ENCODE results near the gene NDEL1. TPM values are rescaled to one million over a fixed set of nuclear protein-coding genes. Genes with fewer than 3 reads are reported as not detected.

Gene NDEL1
- total RNA-seq, 4 donors from 2014 or later = 31.3 to 60.6 (median 41.5) TPM

GRCh38 chr17:8479431-8479947 is 43.8 kb downstream of the NDEL1 start:
- H3K36me3 ChIP-seq = peaks cover 0 to 23% of the 10 kb centered on the region in 2 donors
- H3K4me1 ChIP-seq = peaks cover 0 to 4% of the 10 kb centered on the region in 2 donors
- intact Hi-C loops (cut with DNase I; ENCODE audit: low total_unique reads) = no loop called here
- H3K27ac ChIP-seq = no peak overlapping the region
- no peaks in the 10 kb centered on the region for H3K9me3 ChIP-seq
- DNase-seq (peak in 1 of 2 donors; percentile 36), ATAC-seq (peak; percentile 55)
- no peak overlapping the region for H3K4me3 ChIP-seq
- no peaks in the 10 kb centered on the region for H3K27me3 ChIP-seq
- in situ Hi-C loops (cut with MboI; ENCODE audit: low sequenced_read_pairs in 4 of 4) = no loop called here
- TF ChIP-seq POLR2A (IDR thresholded peaks at IDR 0.05) = no peak
- no peak for TF ChIP-seq CTCF (IDR thresholded peaks at IDR 0.05 in 4 of 5, conservative IDR thresholded peaks at IDR 0.05 in 1 of 5)

- Histone ChIP-seq H3K4me1 (peaks cover 0 to 4% of the 10 kb centered on the region in 2 donors), H3K36me3 (peaks cover 0 to 15% of the 10 kb centered on the region in 2 donors), H3K27me3 (no peaks in the 10 kb centered on the region), H3K4me3 (no peak overlapping the region), H3K27ac (no peak overlapping the region), H3K9me3 (no peaks in the 10 kb centered on the region)
- intact Hi-C loops (cut with DNase I; ENCODE audit: low total_unique reads) = no loop called here
- DNase-seq (no peak), ATAC-seq (peak in 1 of 2 donors; percentile 21)
- TF ChIP-seq CTCF (IDR thresholded peaks at IDR 0.05 in 4 of 5, conservative IDR thresholded peaks at IDR 0.05 in 1 of 5) (no peak), POLR2A (IDR thresholded peaks at IDR 0.05) (no peak)
- in situ Hi-C loops (cut with MboI; ENCODE audit: low sequenced_read_pairs in 4 of 4) = no loop called here
These were observed 44.6 kb downstream of the NDEL1 start for GRCh38 chr17:8480011-8480976.

- DNase-seq (no peak), ATAC-seq (no peak)
- H3K27ac ChIP-seq = no peak overlapping the region
- TF ChIP-seq CTCF (IDR thresholded peaks at IDR 0.05 in 4 of 5, conservative IDR thresholded peaks at IDR 0.05 in 1 of 5) (no peak), POLR2A (IDR thresholded peaks at IDR 0.05) (no peak)
- H3K27me3 ChIP-seq = no peaks in the 10 kb centered on the region
- intact Hi-C loops (cut with DNase I; ENCODE audit: low total_unique reads) = no loop called here
- no peaks in the 10 kb centered on the region for H3K9me3 ChIP-seq
- no peak overlapping the region for H3K4me3 ChIP-seq
- peaks cover 0 to 4% of the 10 kb centered on the region in 2 donors for H3K4me1 ChIP-seq
- in situ Hi-C loops (cut with MboI; ENCODE audit: low sequenced_read_pairs in 4 of 4) = no loop called here
- peaks cover 0 to 7% of the 10 kb centered on the region in 2 donors for H3K36me3 ChIP-seq
These were observed 45.4 kb downstream of the NDEL1 start for GRCh38 chr17:8481089-8481488.

- in situ Hi-C loops (cut with MboI; ENCODE audit: low sequenced_read_pairs in 4 of 4) = no loop called here
- no peaks in the 10 kb centered on the region for H3K27me3 ChIP-seq
- no peak for TF ChIP-seq CTCF (IDR thresholded peaks at IDR 0.05 in 4 of 5, conservative IDR thresholded peaks at IDR 0.05 in 1 of 5)
- TF ChIP-seq POLR2A (IDR thresholded peaks at IDR 0.05) = no peak
- H3K36me3 ChIP-seq = peaks cover 0 to 3% of the 10 kb centered on the region in 2 donors
- intact Hi-C loops (cut with DNase I; ENCODE audit: low total_unique reads) = no loop called here
- H3K9me3 ChIP-seq = no peaks in the 10 kb centered on the region
- H3K4me3 ChIP-seq = no peak overlapping the region
- no peak overlapping the region for H3K27ac ChIP-seq
- peaks cover 0 to 4% of the 10 kb centered on the region in 2 donors for H3K4me1 ChIP-seq
- no peak for ATAC-seq
- no peak for DNase-seq
These were observed 46.0 kb downstream of the NDEL1 start for GRCh38 chr17:8481703-8482102.
